Measurements from ENCODE around the gene VAMP8. TPM values are rescaled to one million over a fixed set of nuclear protein-coding genes. Genes with fewer than 3 reads are reported as not detected.
"Not testable (repeated sequence)": the region's sequence is repeated elsewhere in the genome, so short reads cannot be mapped to it uniquely, and the experiment has no call there.

The VAMP8 gene
- 0.85 TPM for polyA plus RNA-seq (2013, experiment 1 of 2; ENCODE audit: insufficient read length)
- 2.0 TPM for polyA plus RNA-seq (2013, experiment 2 of 2; ENCODE audit: insufficient read length)

- no peak for DNase-seq
These were observed at the start of gene VAMP8 for GRCh38 chr2:85577386-85578242. Gene VAMP8, plus strand, starts transcription at chr2:85577586. Its CDS starts 61 bp downstream, at chr2:85577647.

GRCh38 chr2:85527787-85528186 lies 49.6 kb upstream of the VAMP8 start:
- no peak for DNase-seq

GRCh38 chr2:85528355-85528754 lies 49.0 kb upstream of the VAMP8 start:
- no peak for DNase-seq

DNA sequence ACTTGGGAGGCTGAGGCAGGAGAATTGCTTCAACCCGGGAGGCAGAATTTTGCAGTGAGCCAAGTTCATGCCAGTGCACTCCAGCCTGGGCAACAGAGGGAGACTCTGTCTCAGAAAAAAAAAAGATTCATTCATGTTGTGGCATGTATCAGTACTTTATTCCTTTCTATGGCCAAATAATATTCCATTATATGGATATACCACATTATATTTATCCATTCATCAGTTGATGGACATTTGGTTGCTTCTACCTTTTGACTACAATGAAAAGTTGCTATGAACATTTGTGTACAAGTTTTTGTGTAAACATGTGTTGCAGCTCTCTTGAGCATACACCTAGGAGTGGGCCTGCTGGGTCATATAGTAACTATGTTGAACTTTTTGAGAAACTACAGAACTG lies 47.6 kb upstream of the VAMP8 start:
- DNase-seq = no peak

DNA sequence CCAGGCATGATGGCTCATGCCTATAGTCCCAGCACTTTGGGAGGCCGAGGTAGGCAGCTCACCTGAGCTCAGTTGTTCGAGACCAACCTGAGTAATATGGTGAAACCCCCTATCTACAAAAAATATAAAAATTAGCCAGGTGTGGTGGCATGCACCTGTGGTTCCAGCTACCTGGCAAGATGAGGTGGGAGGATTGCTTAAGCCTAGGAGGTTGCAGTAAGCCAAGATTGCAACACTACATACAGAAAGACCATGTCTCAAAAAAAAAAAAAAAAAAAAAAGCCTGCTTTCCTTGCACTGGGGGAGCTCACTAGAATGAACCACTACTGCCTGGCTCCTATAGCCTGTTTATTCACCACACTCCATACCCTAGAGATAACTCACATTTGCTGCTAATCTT lies 45.8 kb upstream of the VAMP8 start:
- DNase-seq = no peak

DNA sequence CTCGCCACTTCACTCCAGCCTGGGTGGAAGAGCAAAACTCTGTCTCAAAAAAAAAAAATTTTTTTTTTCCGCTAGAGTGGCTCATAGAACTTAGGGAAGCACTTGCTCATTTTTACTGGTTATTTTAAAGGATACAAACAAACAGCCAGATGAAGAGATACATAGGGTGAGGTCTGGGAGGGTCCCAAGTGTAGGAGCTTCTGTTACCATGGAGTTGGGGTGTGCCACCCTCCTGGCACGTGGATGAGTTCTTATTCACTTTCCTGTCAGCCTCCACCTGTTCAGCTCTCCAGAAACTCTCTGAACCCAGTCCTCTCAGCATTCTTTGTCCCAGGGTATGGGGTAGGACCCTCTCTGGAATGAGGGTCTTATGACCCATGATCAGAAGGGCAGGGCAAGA lies 43.3 kb upstream of the VAMP8 start:
- no peak for DNase-seq

DNA sequence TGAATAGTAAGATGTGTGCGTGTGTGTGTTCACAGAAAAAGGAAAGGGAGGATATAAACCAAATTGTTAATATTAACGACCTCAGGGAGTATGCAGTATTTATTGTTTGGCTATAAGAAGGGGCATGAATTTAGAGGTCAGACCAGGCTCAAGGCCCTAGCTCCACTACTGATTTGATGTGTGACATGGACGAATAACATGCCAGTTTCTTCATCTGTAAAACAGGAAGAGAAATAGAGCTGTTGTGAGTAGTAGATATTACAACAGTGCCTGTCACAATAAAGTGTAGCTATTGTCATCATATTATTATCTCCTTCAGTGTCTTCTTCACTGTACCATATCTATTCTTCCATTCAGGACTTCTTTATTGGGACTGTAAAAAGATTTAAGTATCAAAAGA lies 42.5 kb upstream of the VAMP8 start:
- no peak for DNase-seq

DNA sequence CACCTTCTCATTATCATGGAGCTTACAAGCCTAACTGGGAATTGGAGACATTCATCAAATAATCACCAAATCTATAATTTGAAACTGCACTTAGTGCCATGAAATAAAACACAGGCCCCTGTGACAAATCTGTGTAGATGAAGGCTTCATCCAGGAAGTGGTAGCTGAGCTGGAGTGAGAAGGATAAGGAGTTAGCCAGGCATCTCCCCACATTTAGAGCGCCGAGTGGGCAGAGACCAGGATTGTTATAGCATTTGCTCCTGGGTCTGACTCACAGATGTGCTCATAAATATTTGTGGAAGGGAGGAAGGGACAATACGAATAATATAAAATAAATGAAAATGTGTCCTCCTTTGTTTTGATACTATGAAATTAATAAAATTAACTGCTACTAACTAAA lies 40.9 kb upstream of the VAMP8 start:
- peak; percentile 71 for DNase-seq

DNA sequence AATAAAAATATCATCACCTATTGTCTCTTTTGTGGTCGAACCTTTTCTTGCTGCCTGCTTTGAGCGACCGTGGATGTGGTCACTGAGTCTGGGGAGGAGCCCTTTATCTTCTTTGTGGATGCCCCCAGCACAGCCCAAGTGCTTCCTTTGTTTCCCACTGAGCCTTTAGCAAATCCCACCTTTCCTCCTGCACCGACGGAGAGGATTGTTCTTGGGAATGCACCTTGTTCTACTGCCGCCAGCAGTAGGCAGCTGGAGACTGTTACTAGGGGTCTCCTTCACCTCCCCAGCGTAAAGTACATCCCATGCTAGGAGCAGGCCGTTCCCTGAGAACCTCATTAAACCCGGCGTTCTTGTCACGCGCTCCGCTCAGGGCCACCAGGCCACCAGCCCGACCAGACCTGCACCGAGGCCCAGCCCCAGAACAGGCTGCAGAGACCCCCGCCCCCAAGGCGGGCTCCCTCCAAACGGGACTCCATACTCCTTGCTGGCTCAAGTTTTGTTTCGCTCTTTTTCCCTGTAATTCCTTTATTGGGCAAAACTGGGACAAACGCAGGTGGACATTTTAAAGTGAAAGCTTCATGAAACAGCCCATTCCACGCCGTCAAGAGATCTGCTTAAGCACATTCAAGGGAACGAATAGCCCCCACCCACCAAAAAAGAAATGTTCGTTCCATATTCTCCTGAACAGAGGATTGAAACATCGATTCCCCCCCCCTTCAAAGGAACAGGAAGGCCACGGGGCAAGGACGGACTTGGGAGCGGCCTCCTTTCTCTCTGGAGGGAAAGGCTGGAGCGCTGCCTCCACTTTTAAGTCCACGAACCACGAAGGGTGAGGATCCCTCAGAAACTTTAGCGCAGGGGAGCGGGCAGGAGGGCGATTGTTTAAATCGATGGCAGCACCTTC lies 39.5 kb upstream of the VAMP8 start:
- DNase-seq = peak; percentile 38

GRCh38 chr2:85538507-85539360 lies 38.7 kb upstream of the VAMP8 start, which contains the start of gene MAT2A:
Gene MAT2A, plus strand, starts transcription at chr2:85539168. Its CDS starts 120 bp downstream, at chr2:85539288.
- DNase-seq = peak; percentile 96

DNA sequence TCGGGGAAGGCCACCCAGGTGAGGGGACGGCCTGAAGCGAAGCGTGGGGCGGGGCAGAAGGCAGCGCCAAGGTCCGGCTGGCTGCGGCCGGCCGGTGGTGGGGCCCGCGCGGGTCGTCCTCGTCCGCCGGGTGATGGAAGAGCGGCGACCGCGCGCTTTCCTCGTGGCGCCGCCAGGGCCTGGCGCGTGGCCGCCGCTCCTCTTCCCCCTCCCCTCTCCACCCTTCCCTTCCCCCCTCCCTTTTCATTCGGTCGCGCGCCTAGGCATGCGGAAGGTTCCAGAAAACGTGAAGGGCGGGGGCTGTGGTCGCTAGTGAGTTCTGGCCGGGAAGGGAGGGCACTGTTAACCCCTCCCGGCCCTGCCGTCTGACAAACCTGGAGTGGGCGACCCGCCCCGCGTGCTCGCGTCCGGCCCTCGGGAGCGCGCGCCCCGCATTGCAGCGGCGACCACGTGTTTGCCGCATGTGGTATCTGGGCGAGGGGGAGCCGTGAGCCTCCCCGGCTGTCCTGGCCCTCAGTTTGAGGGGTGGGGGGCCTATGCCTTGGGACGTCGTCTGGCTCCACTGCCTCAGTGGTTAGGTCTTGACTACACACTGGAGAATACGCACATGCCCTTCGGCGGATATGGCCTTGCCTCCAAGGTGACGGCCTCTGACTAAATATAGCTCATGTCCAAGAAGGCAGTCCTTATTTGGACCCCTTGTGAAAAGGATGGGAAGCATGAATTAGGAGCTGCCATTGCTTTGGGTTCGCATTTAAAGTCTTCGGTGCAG lies 37.8 kb upstream of the VAMP8 start:
- peak; percentile 78 for DNase-seq

DNA sequence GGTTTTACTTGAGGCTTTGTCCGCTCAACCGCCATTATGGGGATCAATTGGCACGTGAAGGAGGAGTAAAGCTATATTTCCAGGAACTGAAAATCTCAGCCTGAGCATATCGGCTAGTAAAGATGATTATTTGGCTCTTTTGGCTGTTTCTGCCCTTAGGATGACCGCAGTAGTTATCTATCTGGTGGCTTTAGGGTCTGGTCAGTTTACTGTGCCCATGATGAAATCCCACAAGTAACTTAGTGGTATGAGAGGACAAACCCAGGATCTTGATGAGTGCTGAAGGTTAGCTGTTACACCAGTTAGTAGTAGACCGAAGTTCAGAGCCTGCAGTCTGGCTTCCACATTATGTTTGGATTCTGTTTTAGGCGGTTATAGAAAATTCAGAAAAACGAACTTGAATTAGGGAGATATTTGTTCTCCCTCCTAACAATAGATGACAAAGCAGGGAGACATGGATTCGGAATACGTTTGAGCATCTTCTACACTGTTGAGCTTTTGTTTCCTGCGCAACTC lies 37.2 kb upstream of the VAMP8 start:
- DNase-seq = no peak

DNA sequence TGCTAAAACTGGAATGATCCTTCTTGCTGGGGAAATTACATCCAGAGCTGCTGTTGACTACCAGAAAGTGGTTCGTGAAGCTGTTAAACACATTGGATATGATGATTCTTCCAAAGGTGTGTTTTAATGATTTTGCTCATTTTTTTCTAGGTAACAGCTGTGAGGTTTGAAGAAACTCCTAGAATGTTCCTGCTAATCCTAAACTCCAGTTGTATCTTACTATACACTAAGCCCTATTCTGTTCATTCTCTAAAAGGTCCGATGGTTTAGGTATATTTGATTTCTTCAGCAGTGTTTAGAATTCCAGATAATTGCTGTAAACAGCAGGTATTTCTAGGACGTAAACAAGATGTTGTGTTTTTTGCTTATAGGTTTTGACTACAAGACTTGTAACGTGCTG lies 36.1 kb upstream of the VAMP8 start:
- no peak for DNase-seq

DNA sequence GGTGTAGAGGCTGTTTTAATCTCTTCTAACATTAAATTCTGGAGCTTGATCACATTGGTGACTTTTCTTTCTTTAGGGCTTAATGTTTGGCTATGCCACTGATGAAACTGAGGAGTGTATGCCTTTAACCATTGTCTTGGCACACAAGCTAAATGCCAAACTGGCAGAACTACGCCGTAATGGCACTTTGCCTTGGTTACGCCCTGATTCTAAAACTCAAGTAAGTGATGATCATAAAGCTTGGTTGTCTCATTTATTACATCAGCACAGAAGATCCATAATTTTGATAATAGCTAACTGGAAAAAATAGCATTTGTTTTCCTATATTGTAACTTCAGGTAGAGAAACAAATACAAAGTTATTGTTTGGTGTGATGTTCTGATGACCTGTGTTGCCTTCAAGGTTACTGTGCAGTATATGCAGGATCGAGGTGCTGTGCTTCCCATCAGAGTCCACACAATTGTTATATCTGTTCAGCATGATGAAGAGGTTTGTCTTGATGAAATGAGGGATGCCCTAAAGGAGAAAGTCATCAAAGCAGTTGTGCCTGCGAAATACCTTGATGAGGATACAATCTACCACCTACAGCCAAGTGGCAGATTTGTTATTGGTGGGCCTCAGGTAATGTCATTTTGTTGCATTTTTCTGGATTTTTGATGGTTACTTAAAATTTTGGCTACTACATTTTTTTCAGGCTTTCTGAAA lies 35.5 kb upstream of the VAMP8 start:
- DNase-seq = no peak

GRCh38 chr2:85542777-85543176 lies 34.6 kb upstream of the VAMP8 start:
- no peak for DNase-seq

- not testable (repeated sequence) for DNase-seq
These were observed 33.1 kb upstream of the VAMP8 start for GRCh38 chr2:85544254-85544691.

GRCh38 chr2:85544915-85545779 lies 32.2 kb upstream of the VAMP8 start:
- DNase-seq = not testable (repeated sequence)

- DNase-seq = no peak
These were observed 31.6 kb upstream of the VAMP8 start for GRCh38 chr2:85545780-85546240.
